Fibroblast of lung (primary cell): Measurements from ENCODE around the gene UVRAG.

Source experiments
- CTCF ChIP-seq, 2 donors: IDR thresholded peaks in 1 of 2; conservative IDR thresholded peaks in 1 of 2; 1 replicate in 1 of 2; 2 replicates in 1 of 2; pipeline ENCODE4 v1.5.1; 2011 to 2012; ENCODE audit warnings: low read length in 2 of 2, control low read depth in 1 of 2, inconsistent platforms in 1 of 2, low read depth in 1 of 2, mild to moderate bottlenecking in 1 of 2
- EZH2 ChIP-seq: IDR thresholded peaks from 2 replicates; pipeline ENCODE4 v1.5.1; 2012; ENCODE audit warnings: low read length, control low read depth, mild to moderate bottlenecking; ENCODE audit errors: missing control alignments

- TF ChIP-seq CTCF (conservative IDR thresholded peaks at IDR 0.05 in 1 of 2, IDR thresholded peaks at IDR 0.05 in 1 of 2; ENCODE audit: low read depth in 1 of 2, low read length in 2 of 2): no peak
- TF ChIP-seq EZH2: no peak
These were observed 232.2 kb downstream of the UVRAG start for GRCh38 chr11:76047231-76047630.
